Heart left ventricle (tissue), 13 donors: ENCODE data around the gene HSFX3.

Experiments
- POLR2A ChIP-seq, 2 donors: fragments of 450-650 bp; IDR thresholded peaks; one replicate each; pipeline ENCODE4 v1.6.1; 2017; ENCODE audit warnings: antibody characterized with exemption in 2 of 2, mild to moderate bottlenecking in 2 of 2, moderate library complexity in 2 of 2
- TF ChIP-seq, protein P1 (sequence below), 12 donors: fragments of 200-600 bp; sonication (generic) in 4 of 12; IDR thresholded peaks; one replicate each; pipeline versions ENCODE4 v1.5.0 to v1.8.0; 2018 to 2022; ENCODE audit warnings: antibody characterized with exemption in 12 of 12, mild to moderate bottlenecking in 5 of 12
- donor health status: ischemic (EF 13 %, LVEDD 7.1; RV severe dilation, severe dysfunction).
- donor health status: DM: no; HTN: yes; CAD: no.
- donor health status: DM: no; HTN: no; CAD: no.
- donor health status: ischemic (EF 25% LVEDD 6.9; RV normal size, moderate dysfunction).
- donor health status: ischemic (EF 25% LVEDD 5.7; RV mildly dilated, moderate dysfunction).
- donor health status: ischemic (EF 35%, LVEDD 5.7; RV mildly dilated, moderate dysfunction).
- donor health status: nonischemic (EF 11% LVEDD 7.7; RV severe dilation, severe dysfunction).
- donor health status: DM: yes; HTN: yes; CAD: no.
- donor health status: PGD.
- donor health status: ischemic (EF 29% LVEDD 5.4; RV normal size, mild dysfunction).
- donor health status: nonischemic (EF 23%, LVEDD 6.1; RV moderate dilation, normal function).

DNA sequence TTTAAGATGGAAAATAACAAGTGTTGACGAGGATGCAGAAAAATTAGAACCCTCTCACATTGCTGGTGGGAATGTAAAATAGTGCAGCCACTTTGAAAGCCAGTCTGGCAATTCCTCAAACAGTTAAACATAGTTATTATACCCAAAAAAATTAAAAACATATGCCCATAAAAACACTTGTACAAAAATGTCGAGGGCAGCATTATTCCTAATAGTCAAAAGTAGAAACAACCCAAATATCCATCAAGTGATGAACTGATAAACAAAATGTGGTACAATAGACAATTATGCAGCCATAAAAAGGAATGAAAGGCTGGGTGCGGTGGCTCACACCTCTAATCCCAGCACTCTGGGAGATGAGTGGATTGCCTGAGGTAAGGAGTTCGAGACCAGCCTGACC lies 51.0 kb downstream of the HSFX3 start:
- no peak for TF ChIP-seq POLR2A (IDR thresholded peaks at IDR 0.05)
- TF ChIP-seq, protein P1, sequence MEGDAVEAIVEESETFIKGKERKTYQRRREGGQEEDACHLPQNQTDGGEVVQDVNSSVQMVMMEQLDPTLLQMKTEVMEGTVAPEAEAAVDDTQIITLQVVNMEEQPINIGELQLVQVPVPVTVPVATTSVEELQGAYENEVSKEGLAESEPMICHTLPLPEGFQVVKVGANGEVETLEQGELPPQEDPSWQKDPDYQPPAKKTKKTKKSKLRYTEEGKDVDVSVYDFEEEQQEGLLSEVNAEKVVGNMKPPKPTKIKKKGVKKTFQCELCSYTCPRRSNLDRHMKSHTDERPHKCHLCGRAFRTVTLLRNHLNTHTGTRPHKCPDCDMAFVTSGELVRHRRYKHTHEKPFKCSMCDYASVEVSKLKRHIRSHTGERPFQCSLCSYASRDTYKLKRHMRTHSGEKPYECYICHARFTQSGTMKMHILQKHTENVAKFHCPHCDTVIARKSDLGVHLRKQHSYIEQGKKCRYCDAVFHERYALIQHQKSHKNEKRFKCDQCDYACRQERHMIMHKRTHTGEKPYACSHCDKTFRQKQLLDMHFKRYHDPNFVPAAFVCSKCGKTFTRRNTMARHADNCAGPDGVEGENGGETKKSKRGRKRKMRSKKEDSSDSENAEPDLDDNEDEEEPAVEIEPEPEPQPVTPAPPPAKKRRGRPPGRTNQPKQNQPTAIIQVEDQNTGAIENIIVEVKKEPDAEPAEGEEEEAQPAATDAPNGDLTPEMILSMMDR (IDR thresholded peaks at IDR 0.05), result no peak
